Upper lobe of right lung (tissue), 1 donor: Measurements from ENCODE around the gene MXRA7. TPM values are rescaled to one million over a fixed set of nuclear protein-coding genes. Genes with fewer than 3 reads are reported as not detected.
A peak's percentile ranks its signal among the peaks of the same experiment; 100 is the strongest.
"Not testable (repeated sequence)": the region's sequence is repeated elsewhere in the genome, so short reads cannot be mapped to it uniquely, and the experiment has no call there.

ENCODE experiments used
- ATAC-seq: fragments of 200-7000 bp; cut with Tn5 transposase; one replicate; pipeline ENCODE4 v1.9.1; 2020; ENCODE audit warnings: mild to moderate bottlenecking, moderate library complexity
- DNase-seq: peaks from one replicate; pipeline ENCODE4 v3.0.0-alpha.2; 2020
- H3K27ac ChIP-seq: fragments of 200-600 bp; one replicate; pipeline ENCODE4 v1.8.0; 2022
- H3K27me3 ChIP-seq: fragments of 200-600 bp; one replicate; pipeline ENCODE4 v1.8.0; 2022; ENCODE audit warnings: mild to moderate bottlenecking
- H3K36me3 ChIP-seq: fragments of 200-600 bp; one replicate; pipeline ENCODE4 v1.8.0; 2022
- H3K4me1 ChIP-seq: fragments of 200-600 bp; one replicate; pipeline ENCODE4 v1.8.0; 2022
- H3K4me3 ChIP-seq: fragments of 200-600 bp; one replicate; pipeline ENCODE4 v1.8.0; 2022; ENCODE audit warnings: mild to moderate bottlenecking
- H3K9me3 ChIP-seq: fragments of 200-600 bp; one replicate; pipeline ENCODE4 v1.8.0; 2022
- intact Hi-C: fragments of 100-400 bp; cut with DNase I; formaldehyde crosslinking; loops from one replicate; pipeline ENCODE4 v1.11.0; 2022
- total RNA-seq: library from RNA; stranded (reverse); fragmentation: NEBNext Ultra II Directional; extraction: Animal tissue kit (Norgen Biotek cat#: 25700); gene quantifications from one replicate; pipeline ENCODE4 v1.2.1, GENCODE V29; 2021
- TF ChIP-seq, protein P1 (sequence below): fragments of 200-600 bp; IDR thresholded peaks from one replicate; pipeline ENCODE4 v1.8.0; 2022; ENCODE audit warnings: antibody characterized with exemption
- donor health status: DM: no; HTN: yes; CAD: no; lungs with severe emphysema.

The MXRA7 gene
- total RNA-seq, 1 donor from 2014 or later = 159 TPM

DNA sequence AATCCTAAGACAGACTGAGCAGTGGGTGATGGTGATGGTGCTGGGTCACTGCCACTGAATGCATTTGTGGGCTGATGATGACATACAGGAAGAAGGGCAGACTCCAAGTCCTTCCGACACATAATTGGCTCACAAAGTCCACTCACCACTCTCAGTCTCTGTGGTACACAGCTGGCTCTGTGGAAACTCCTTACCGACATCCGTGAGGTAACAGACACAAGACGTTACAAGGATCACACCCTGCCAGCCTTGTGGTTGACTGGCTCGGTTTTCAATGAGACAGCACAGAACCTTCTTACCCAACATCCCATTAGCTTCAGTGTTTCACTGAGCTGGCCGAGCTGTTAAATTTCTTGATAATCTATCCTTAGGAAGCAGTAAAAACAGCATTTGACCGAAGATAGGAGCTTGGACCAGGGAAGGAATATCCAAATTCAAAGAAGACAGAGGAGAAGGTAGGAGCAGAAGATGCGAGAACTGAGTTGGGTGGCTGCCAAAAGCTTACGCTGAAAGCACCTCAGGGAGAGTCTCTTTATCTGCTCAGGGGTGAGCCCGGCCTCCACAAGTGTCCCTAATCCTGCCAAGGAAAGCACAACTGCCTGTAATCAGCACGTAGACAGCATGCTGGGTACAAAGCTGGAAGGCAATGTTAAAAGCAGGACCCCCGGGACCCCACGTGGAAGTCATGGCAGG is 5.5 kb upstream of the MXRA7 start:
- Histone ChIP-seq H3K9me3 (no peaks in the 10 kb centered on the region), H3K4me3 (no peak overlapping the region), H3K4me1 (peaks cover 30% of the 10 kb centered on the region), H3K27me3 (no peaks in the 10 kb centered on the region), H3K27ac (peak overlapping the region; percentile 78), H3K36me3 (peaks cover 84% of the 10 kb centered on the region)
- DNase-seq (peak; percentile 63), ATAC-seq (peak; percentile 92)
- intact Hi-C loops = no loop called here
- TF ChIP-seq, protein P1, sequence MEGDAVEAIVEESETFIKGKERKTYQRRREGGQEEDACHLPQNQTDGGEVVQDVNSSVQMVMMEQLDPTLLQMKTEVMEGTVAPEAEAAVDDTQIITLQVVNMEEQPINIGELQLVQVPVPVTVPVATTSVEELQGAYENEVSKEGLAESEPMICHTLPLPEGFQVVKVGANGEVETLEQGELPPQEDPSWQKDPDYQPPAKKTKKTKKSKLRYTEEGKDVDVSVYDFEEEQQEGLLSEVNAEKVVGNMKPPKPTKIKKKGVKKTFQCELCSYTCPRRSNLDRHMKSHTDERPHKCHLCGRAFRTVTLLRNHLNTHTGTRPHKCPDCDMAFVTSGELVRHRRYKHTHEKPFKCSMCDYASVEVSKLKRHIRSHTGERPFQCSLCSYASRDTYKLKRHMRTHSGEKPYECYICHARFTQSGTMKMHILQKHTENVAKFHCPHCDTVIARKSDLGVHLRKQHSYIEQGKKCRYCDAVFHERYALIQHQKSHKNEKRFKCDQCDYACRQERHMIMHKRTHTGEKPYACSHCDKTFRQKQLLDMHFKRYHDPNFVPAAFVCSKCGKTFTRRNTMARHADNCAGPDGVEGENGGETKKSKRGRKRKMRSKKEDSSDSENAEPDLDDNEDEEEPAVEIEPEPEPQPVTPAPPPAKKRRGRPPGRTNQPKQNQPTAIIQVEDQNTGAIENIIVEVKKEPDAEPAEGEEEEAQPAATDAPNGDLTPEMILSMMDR = no peak

DNA sequence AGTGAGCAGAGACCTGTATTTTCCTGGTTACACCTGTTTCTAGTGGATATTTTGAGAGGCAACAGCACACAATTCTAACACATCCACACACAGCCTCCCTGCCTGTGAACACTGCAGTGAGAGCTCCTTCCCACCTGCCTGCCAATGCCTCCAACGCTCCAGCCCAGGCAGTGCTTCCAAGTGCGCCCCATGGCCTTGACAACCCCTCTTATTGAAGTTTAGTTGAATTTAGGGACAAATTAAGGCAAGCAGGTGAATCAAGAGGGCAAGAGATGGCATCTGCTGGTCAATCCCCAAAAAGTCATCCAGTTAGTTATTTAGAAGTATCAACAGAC is 4.7 kb upstream of the MXRA7 start:
- intact Hi-C loops = no loop called here
- ATAC-seq (no peak), DNase-seq (no peak)
- H3K4me1 ChIP-seq = peaks cover 34% of the 10 kb centered on the region
- peak overlapping the region; percentile 60 for H3K27ac ChIP-seq
- H3K27me3 ChIP-seq = no peaks in the 10 kb centered on the region
- H3K9me3 ChIP-seq = no peaks in the 10 kb centered on the region
- TF ChIP-seq, protein P1 = no peak
- H3K4me3 ChIP-seq = no peak overlapping the region
- H3K36me3 ChIP-seq = peaks cover 75% of the 10 kb centered on the region

DNA sequence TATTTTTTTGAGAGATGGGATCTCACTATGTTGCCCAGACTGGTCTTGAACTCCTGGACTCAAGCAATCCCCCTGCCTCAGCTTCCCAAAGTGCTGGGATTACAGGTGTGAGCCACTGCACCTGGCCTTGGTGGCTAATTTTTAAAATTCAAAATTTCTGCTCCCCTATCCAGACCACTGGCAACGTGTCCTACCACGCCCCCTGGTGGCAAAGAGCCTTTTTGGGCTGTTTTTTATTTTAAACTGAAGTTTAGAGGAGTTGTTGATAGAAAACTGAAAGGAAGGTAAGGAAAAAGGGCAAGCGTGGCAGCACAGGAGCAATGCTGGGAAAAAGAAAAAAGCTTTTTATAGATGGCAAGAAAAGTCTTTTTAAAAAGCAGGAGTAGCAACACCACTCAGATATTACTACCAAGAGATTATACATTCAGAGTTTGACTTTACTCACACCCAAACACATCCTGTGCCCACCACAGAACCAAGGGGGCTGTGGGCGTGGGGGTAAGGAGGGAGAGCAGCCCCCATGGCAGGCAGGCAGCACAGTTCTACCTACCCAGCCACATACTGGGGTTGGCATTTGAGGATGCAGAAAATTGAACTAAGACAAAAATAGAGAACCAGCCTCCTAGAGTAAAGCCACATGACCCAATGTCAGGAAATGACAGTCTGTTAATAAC is 4.2 kb upstream of the MXRA7 start:
- Histone ChIP-seq H3K27ac (peak overlapping the region; percentile 60), H3K9me3 (no peaks in the 10 kb centered on the region), H3K27me3 (no peaks in the 10 kb centered on the region), H3K4me1 (peaks cover 34% of the 10 kb centered on the region), H3K4me3 (no peak overlapping the region), H3K36me3 (peaks cover 70% of the 10 kb centered on the region)
- TF ChIP-seq, protein P1 = peak; percentile 80
- ATAC-seq (peak; percentile 2), DNase-seq (peak; percentile 76)
- intact Hi-C loops = no loop called here

DNA sequence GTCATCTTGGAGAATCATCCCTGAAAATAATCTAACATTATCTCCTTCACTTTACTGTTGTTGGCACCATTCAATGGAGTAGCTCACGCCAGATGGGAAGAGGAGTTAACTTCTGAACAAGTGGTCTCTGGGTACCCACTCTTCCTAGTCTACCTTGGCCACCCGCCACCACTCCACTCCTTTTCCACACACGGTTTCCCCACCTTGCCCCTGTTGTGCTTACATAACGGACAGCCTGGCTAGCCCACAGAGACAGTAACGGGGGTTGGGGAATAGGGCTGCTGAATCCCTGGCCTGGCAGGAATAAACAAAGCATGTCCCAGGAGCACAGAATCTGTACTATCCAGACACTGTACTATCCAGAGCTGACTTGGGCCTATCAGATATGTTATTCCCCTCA is 3.6 kb upstream of the MXRA7 start:
- no peaks in the 10 kb centered on the region for H3K9me3 ChIP-seq
- peaks cover 64% of the 10 kb centered on the region for H3K36me3 ChIP-seq
- H3K27ac ChIP-seq = no peak overlapping the region
- H3K27me3 ChIP-seq = no peaks in the 10 kb centered on the region
- DNase-seq (no peak), ATAC-seq (no peak)
- TF ChIP-seq, protein P1 = no peak
- H3K4me1 ChIP-seq = peaks cover 40% of the 10 kb centered on the region
- H3K4me3 ChIP-seq = no peak overlapping the region
- intact Hi-C loops = no loop called here

DNA sequence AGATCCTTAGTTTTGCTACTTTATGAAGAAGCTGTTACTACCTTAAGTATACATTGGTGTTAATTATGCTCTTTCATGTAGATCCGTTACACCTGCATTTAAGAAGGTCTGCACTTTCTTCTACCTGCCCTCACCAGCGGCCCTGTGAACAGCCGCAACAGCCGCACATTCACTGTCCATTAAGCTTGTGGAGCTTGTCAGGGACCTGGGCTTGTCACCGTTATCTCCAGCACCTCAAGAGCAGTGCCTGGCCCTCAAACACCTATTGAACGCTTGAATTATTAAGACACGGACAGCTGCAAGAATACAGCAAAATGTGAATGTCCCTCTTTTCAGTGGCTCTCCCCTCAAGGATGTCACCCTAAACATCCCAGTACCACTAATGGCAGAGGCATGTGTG is 3.0 kb upstream of the MXRA7 start:
- DNase-seq (no peak), ATAC-seq (no peak)
- Histone ChIP-seq H3K9me3 (no peaks in the 10 kb centered on the region), H3K27me3 (no peaks in the 10 kb centered on the region), H3K27ac (no peak overlapping the region), H3K36me3 (peaks cover 58% of the 10 kb centered on the region), H3K4me3 (no peak overlapping the region), H3K4me1 (peaks cover 46% of the 10 kb centered on the region)
- intact Hi-C loops = no loop called here
- TF ChIP-seq, protein P1 = no peak

DNA sequence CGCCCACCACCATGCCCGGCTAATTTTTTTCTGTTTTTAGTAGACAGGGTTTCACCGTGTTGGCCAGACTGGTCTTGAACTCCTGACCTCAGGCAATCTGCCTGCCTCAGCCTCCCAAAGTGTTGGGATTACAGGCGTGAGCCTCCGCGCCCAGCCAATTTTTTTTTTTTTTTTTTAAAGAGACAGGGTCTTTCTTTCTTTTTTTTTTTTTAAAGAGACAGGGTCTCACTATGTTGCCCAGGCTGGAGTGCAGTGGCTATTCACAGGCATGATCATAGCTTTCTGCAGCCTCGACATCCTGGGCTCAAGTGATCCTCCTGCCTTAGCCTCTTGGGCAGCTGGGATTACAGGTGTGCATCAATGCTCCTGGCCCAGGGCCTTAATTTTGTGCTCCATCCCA is 1.6 kb upstream of the MXRA7 start:
- H3K9me3 ChIP-seq, ATAC-seq, H3K27me3 ChIP-seq, intact Hi-C loops, DNase-seq, H3K27ac ChIP-seq, H3K4me3 ChIP-seq: not testable (repeated sequence)
- Histone ChIP-seq H3K4me1 (peaks cover 59% of the 10 kb centered on the region), H3K36me3 (peaks cover 44% of the 10 kb centered on the region)

DNA sequence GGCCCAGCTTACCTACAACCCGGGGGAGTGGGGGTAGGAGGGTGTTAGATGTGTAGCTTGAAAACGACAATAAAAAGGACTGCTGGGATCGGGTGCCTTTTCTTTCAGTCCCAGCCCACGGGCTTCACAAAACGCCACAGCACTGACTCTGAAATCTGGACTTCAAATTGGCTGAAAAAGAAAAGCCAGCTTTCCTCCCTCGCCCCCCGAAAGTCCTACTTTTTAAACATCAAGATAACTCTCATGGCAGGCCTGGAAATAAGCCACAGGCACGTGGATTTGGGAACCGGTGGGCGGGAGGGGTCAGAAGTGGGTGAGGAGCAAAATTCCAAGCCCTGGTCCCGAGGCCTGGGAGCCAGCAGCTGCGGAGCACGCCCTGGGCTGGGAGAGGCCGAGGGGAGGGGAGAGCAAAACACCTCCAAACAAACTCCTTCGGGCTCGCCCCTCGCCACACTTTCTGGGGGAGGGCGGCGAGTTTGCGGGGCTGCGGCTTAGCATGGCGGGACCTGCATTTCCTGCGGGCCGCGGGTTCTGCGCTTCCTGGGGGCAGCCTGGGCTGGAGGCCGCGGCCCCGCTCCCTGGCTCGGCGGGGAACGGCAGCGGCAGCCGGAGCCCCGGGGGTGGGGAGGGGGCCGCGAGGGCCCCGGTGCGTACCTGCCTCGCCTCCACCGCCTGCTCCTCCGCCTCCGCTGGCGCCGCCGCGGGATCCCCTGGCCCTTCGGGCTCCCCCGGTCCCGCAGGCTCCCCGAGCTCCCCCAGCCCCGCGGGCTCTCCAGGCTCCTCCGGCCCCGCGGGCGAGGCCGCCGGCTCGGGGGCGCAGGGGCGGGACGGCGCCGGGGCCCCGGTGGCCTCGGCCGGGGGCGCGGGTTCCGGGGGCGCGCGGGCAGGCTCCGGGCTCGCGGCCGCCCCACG is 558 bp downstream of the MXRA7 start:
- intact Hi-C loops, DNase-seq, H3K9me3 ChIP-seq, H3K27me3 ChIP-seq: not testable (repeated sequence)
- Histone ChIP-seq H3K4me3 (peak overlapping the region; percentile 75), H3K27ac (peak overlapping the region; percentile 84), H3K4me1 (peaks cover 38% of the 10 kb centered on the region), H3K36me3 (peaks cover 23% of the 10 kb centered on the region)
- ATAC-seq = peak; percentile 33
